ENCODE results near the gene MAP3K14.
"Not testable (repeated sequence)": the region's sequence is repeated elsewhere in the genome, so short reads cannot be mapped to it uniquely, and the experiment has no call there.

The MAP3K14 gene

DNA sequence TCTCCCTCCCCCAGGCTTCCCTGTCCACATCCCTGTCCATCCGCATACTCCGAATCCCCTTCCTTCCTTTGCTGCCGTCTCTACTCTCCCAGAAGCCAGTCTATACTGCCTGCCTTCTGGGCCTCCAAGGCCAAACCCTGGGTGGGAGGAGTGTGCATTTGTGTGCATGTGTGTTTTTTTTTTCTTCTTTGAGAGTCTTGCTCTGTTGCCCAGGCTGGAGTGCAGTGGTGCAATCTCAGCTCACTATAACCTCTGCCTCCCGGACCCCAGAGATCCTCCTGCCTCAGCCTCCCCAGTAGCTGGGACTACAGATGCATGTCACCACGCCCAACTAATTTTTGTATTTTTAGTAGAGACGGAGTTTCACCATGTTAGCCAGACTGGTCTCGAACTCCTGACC, 63.6 kb downstream of the MAP3K14 start:
- not testable (repeated sequence) for H3K9me3 ChIP-seq (ENCODE audit: control insufficient read depth, insufficient read depth, low read length); H3K36me3 ChIP-seq (ENCODE audit: control insufficient read depth, insufficient read depth, low read length); H3K4me3 ChIP-seq (ENCODE audit: low read depth, low read length); H3K27me3 ChIP-seq (ENCODE audit: control insufficient read depth, insufficient read depth, low read length); H3K9ac ChIP-seq (ENCODE audit: low read depth, low read length)
- H3K4me1 ChIP-seq (ENCODE audit: control insufficient read depth, insufficient read depth, low read length): peaks cover 12% of the 10 kb centered on the region

DNA sequence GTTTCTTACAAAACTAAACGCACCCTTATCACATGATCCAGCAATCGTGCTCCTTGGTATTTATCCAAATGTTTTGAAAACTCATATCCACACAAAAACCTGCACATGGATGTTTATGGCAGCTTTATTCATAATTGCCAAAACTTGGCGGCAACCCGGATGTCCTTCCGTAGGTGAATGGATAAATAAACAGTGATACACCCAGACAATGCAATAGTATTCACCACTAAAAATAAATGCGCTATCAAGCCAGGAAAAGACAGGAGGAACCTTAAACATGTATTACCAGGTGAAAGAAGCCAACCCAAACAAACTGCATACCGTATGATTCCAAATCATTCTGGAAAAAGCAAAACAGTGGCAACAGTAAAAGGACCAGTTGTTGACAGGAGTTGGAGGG, 64.9 kb downstream of the MAP3K14 start:
- Histone ChIP-seq H3K27me3 (ENCODE audit: control insufficient read depth, insufficient read depth, low read length) (no peaks in the 10 kb centered on the region), H3K9me3 (ENCODE audit: control insufficient read depth, insufficient read depth, low read length) (no peaks in the 10 kb centered on the region), H3K36me3 (ENCODE audit: control insufficient read depth, insufficient read depth, low read length) (peaks cover 8% of the 10 kb centered on the region), H3K4me3 (ENCODE audit: low read depth, low read length) (no peak overlapping the region), H3K4me1 (ENCODE audit: control insufficient read depth, insufficient read depth, low read length) (peaks cover 6% of the 10 kb centered on the region), H3K9ac (ENCODE audit: low read depth, low read length) (no peak overlapping the region)

DNA sequence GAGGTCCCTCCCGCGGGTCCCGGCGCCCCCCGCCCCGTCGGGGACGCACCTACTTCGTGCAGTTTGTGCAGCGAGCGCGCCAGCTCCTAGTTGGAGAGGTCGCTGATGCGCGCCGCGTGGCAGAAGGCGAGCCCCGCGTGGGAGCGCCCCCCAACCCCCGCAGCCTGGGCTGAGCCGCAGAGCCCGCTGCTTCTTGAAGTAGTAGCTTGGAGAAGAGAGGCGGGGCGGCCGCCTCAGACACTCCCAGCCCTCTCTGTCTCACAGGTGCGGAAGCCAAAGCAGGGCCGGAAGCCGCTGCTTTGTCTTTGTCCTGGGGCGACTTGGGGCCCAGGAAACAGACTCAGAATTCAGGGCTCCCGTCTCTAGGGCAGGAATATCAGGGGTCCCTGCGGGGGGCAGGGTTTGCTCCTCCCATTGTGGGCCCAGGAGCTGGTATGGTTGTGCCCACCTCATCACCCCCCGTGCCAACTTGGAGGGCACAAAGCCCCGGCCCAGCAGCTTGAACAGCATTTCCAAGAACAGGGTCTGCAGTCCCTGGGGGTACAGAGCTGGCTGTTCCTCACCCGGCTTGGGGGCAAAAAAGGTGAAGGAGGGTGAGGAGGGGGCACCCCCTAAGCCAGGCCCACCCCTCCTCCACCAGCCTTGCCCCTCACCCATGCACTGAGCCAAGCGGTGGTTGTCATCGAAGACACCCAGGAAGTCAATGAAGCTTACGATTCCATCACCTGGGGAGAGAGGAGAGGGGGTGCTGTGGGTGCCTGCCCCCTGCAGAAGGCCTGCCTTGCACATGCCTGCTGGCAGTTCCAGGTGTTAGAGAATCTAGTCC, 68.5 kb downstream of the MAP3K14 start:
- Histone ChIP-seq H3K9ac (ENCODE audit: low read depth, low read length) (peak overlapping the region; percentile 79), H3K4me1 (ENCODE audit: control insufficient read depth, insufficient read depth, low read length) (peaks cover 3% of the 10 kb centered on the region), H3K9me3 (ENCODE audit: control insufficient read depth, insufficient read depth, low read length) (no peaks in the 10 kb centered on the region), H3K4me3 (ENCODE audit: low read depth, low read length) (peak overlapping the region; percentile 75), H3K36me3 (ENCODE audit: control insufficient read depth, insufficient read depth, low read length) (peaks cover 10% of the 10 kb centered on the region), H3K27me3 (ENCODE audit: control insufficient read depth, insufficient read depth, low read length) (no peaks in the 10 kb centered on the region)

DNA sequence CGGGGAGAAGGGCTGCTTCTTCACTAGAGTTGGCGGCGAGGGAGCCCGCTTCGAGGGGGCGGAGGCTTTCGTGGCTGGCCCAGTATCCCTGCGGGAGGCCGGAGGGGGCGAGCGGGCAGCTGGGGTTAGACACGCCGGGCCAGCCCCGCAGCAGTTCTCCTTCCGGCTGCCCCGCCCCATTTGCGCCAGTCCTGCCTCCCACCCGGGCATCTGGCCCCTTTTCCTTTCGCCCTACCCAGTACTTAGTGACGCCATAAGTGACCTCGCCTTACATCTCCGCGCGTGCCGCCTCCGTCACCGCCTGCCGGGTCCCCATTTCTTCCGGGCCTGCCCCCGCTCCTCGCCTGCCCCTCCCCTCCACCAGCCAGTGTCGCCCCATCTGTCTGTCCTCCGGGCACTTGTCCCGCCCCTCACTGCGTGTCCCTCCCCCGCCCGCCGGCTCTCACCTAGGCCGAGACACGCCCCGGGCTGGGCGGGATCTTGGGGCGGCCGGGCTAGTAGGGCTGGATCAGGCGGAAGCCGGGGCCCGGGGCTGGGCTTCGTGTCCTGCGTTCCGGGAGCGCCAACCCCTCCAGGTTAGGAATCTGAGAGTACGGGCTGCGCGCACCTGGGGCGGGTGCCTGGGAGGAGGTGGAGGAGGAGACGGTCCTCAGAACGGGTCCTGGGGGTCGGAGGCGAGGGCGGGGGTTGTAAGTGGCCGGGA, 69.2 kb downstream of the MAP3K14 start:
- Histone ChIP-seq H3K27me3 (ENCODE audit: control insufficient read depth, insufficient read depth, low read length) (peaks cover 1% of the 10 kb centered on the region), H3K4me3 (ENCODE audit: low read depth, low read length) (peak overlapping the region; percentile 75), H3K36me3 (ENCODE audit: control insufficient read depth, insufficient read depth, low read length) (peaks cover 10% of the 10 kb centered on the region), H3K4me1 (ENCODE audit: control insufficient read depth, insufficient read depth, low read length) (peaks cover 3% of the 10 kb centered on the region), H3K9me3 (ENCODE audit: control insufficient read depth, insufficient read depth, low read length) (no peaks in the 10 kb centered on the region), H3K9ac (ENCODE audit: low read depth, low read length) (peak overlapping the region; percentile 79)

- Histone ChIP-seq H3K4me1 (ENCODE audit: control insufficient read depth, insufficient read depth, low read length) (peaks cover 3% of the 10 kb centered on the region), H3K36me3 (ENCODE audit: control insufficient read depth, insufficient read depth, low read length) (peaks cover 10% of the 10 kb centered on the region), H3K27me3 (ENCODE audit: control insufficient read depth, insufficient read depth, low read length) (peaks cover 4% of the 10 kb centered on the region), H3K9me3 (ENCODE audit: control insufficient read depth, insufficient read depth, low read length) (no peaks in the 10 kb centered on the region), H3K4me3 (ENCODE audit: low read depth, low read length) (peak overlapping the region; percentile 75), H3K9ac (ENCODE audit: low read depth, low read length) (no peak overlapping the region)
These were observed 69.9 kb downstream of the MAP3K14 start for GRCh38 chr17:45246861-45247428.

DNA sequence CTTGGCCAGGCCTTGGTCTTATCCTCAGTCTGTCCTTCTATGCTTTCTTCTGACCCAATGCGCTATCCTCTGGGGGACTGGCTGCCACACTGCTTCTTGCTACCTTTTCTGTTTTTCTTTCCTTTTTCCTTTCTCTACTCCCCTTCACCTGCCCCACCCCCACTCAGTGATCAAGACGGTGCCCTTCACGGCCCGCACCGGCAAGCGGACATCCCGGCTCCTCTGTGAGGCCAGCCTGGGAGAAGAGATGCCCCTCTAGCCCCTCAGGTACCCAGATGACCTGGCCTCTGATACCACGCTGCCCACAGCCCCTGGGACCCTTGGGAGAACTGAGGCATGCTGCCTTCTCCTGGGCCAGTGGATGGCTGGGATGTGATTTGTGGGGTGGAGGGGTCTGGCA, 70.5 kb downstream of the MAP3K14 start:
- H3K27me3 ChIP-seq (ENCODE audit: control insufficient read depth, insufficient read depth, low read length): peaks cover 4% of the 10 kb centered on the region
- H3K4me3 ChIP-seq (ENCODE audit: low read depth, low read length): peak overlapping the region; percentile 75
- peaks cover 10% of the 10 kb centered on the region for H3K36me3 ChIP-seq (ENCODE audit: control insufficient read depth, insufficient read depth, low read length)
- H3K9ac ChIP-seq (ENCODE audit: low read depth, low read length): no peak overlapping the region
- H3K9me3 ChIP-seq (ENCODE audit: control insufficient read depth, insufficient read depth, low read length): no peaks in the 10 kb centered on the region
- peaks cover 3% of the 10 kb centered on the region for H3K4me1 ChIP-seq (ENCODE audit: control insufficient read depth, insufficient read depth, low read length)

- Histone ChIP-seq H3K9me3 (ENCODE audit: control insufficient read depth, insufficient read depth, low read length) (no peaks in the 10 kb centered on the region), H3K9ac (ENCODE audit: low read depth, low read length) (no peak overlapping the region), H3K36me3 (ENCODE audit: control insufficient read depth, insufficient read depth, low read length) (peaks cover 3% of the 10 kb centered on the region), H3K4me3 (ENCODE audit: low read depth, low read length) (no peak overlapping the region), H3K4me1 (ENCODE audit: control insufficient read depth, insufficient read depth, low read length) (peaks cover 6% of the 10 kb centered on the region), H3K27me3 (ENCODE audit: control insufficient read depth, insufficient read depth, low read length) (peaks cover 10% of the 10 kb centered on the region)
These were observed 71.8 kb downstream of the MAP3K14 start for GRCh38 chr17:45244725-45245656.

DNA sequence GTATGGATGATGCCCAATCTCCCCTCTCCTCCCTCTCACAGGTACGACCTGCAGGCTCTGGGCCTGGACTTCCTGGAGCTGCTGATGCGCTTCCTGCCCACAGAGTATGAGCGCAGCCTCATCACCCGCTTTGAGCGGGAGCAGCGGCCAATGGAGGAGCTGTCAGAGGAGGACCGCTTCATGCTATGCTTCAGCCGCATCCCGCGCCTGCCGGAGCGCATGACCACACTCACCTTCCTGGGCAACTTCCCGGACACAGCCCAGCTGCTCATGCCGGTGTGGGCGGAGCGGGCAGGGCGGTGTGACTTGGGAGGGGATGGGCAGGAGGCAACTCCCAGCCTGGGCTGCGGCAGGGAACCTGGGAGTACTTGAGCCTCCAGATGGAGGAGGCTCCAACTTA, 73.1 kb downstream of the MAP3K14 start:
- peaks cover 18% of the 10 kb centered on the region for H3K27me3 ChIP-seq (ENCODE audit: control insufficient read depth, insufficient read depth, low read length)
- H3K4me3 ChIP-seq (ENCODE audit: low read depth, low read length): no peak overlapping the region
- H3K36me3 ChIP-seq (ENCODE audit: control insufficient read depth, insufficient read depth, low read length): peaks cover 3% of the 10 kb centered on the region
- H3K9me3 ChIP-seq (ENCODE audit: control insufficient read depth, insufficient read depth, low read length): no peaks in the 10 kb centered on the region
- H3K9ac ChIP-seq (ENCODE audit: low read depth, low read length): no peak overlapping the region
- H3K4me1 ChIP-seq (ENCODE audit: control insufficient read depth, insufficient read depth, low read length): peaks cover 4% of the 10 kb centered on the region

DNA sequence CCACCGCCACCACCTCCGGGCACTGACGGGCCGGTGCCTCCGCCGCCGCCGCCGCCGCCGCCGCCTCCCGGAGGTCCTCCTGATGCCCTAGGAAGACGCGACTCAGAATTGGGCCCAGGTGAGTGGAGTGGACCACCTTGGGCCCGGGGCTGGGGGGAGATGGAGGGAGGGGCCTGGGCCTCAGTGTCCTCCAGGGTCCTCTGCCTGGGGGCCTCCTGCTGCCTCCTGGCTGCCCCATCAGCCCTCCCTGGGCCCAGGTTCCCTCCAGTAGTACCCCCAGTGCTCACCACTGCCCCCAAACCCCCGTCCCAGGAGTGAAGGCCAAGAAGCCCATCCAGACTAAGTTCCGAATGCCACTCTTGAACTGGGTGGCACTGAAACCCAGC, 74.8 kb downstream of the MAP3K14 start:
- Histone ChIP-seq H3K4me1 (ENCODE audit: control insufficient read depth, insufficient read depth, low read length) (peaks cover 3% of the 10 kb centered on the region), H3K27me3 (ENCODE audit: control insufficient read depth, insufficient read depth, low read length) (peaks cover 24% of the 10 kb centered on the region), H3K9ac (ENCODE audit: low read depth, low read length) (no peak overlapping the region), H3K4me3 (ENCODE audit: low read depth, low read length) (no peak overlapping the region), H3K9me3 (ENCODE audit: control insufficient read depth, insufficient read depth, low read length) (no peaks in the 10 kb centered on the region), H3K36me3 (ENCODE audit: control insufficient read depth, insufficient read depth, low read length) (peaks cover 3% of the 10 kb centered on the region)

DNA sequence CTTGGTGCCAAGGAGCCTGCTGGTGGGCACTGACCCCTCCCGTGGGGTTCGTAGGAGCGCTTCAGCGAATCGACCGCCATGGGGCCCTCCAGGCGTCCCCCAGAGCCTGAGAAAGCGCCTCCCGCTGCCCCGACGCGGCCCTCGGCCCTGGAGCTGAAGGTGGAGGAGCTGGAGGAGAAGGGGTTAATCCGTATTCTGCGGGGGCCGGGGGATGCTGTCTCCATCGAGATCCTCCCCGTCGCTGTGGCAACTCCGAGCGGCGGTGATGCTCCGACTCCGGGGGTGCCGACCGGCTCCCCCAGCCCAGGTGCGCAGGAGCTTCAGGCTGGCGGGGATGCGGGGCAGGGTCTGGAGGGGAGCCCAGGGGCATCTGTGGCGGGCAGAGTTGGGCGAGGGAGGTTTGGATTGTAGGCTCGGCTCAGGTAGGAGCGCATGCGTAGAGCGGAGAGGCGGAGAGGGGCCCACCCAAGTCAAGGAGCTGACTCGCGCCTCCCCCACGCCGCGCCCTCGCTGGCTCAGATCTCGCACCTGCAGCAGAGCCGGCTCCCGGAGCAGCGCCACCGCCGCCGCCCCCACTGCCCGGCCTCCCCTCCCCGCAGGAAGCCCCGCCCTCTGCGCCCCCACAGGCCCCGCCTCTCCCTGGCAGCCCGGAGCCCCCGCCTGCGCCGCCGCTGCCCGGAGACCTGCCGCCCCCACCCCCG, 75.3 kb downstream of the MAP3K14 start:
- Histone ChIP-seq H3K4me1 (ENCODE audit: control insufficient read depth, insufficient read depth, low read length) (peaks cover 3% of the 10 kb centered on the region), H3K36me3 (ENCODE audit: control insufficient read depth, insufficient read depth, low read length) (peaks cover 3% of the 10 kb centered on the region), H3K9me3 (ENCODE audit: control insufficient read depth, insufficient read depth, low read length) (no peaks in the 10 kb centered on the region), H3K27me3 (ENCODE audit: control insufficient read depth, insufficient read depth, low read length) (peaks cover 24% of the 10 kb centered on the region), H3K4me3 (ENCODE audit: low read depth, low read length) (peak overlapping the region; percentile 65), H3K9ac (ENCODE audit: low read depth, low read length) (peak overlapping the region; percentile 24)

GRCh38 chr17:45240905-45241327, 75.9 kb downstream of the MAP3K14 start:
- H3K9ac ChIP-seq (ENCODE audit: low read depth, low read length): no peak overlapping the region
- H3K27me3 ChIP-seq (ENCODE audit: control insufficient read depth, insufficient read depth, low read length): peaks cover 24% of the 10 kb centered on the region
- H3K4me1 ChIP-seq (ENCODE audit: control insufficient read depth, insufficient read depth, low read length): peaks cover 5% of the 10 kb centered on the region
- H3K36me3 ChIP-seq (ENCODE audit: control insufficient read depth, insufficient read depth, low read length): peaks cover 3% of the 10 kb centered on the region
- no peaks in the 10 kb centered on the region for H3K9me3 ChIP-seq (ENCODE audit: control insufficient read depth, insufficient read depth, low read length)
- H3K4me3 ChIP-seq (ENCODE audit: low read depth, low read length): peak overlapping the region; percentile 65
